ENCODE data around the gene AFF3. TPM values are rescaled to one million over a fixed set of nuclear protein-coding genes. Genes with fewer than 3 reads are reported as not detected.

The AFF3 gene
- total and polyA plus RNA-seq, 4 donors = 0.48 to 5.3 (median 2.3) TPM

DNA sequence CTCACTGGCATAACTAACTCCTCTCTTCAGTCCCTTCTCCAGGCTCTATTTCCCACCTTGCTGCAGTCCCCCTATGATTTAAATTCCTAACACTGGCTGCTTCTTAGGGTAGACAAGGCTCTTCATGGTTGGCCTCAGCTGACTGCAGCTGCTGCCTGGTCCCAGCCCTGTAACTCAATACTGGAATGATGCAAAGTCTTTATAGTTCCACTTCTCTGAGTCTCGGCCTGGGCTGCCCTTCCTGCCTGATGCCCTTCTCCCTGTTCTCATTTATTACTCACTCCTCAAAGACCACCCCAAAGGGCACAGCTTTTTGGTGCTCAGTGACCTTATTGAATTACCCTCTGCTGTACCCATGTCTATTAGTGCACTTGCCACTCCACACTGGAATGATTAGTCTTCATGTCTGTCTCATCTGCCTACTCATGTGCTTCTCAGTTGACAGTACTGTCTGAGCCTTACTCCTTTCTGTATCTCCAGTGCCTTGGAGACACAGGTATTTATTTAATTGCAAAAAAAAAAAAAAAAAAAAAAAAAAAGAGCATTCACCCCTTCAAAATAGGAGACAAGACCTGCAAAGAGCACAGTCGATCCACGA lies 453.1 kb downstream of the AFF3 start:
- no peak overlapping the region for H3K27ac ChIP-seq (ENCODE audit: low read depth in 1 of 2, low read length in 2 of 2)
- no peaks in the 10 kb centered on the region for H3K9me3 ChIP-seq (ENCODE audit: control insufficient read depth in 4 of 4, low read length in 3 of 4)
- 91% methylated on average over 3 of the region's 3 CpGs for WGBS
- DNase-seq (ENCODE audit: low spot score) = no peak
- no peaks in the 10 kb centered on the region for H3K36me3 ChIP-seq (ENCODE audit: control insufficient read depth in 4 of 4, insufficient read depth in 3 of 4, low read depth in 1 of 4, low read length in 3 of 4)
- H3K9ac ChIP-seq (ENCODE audit: low read depth in 1 of 2, low read length in 2 of 2) = no peak overlapping the region
- H3K27me3 ChIP-seq (ENCODE audit: control insufficient read depth in 4 of 4, insufficient read depth in 4 of 4, low read length in 3 of 4) = no peaks in the 10 kb centered on the region
- TF ChIP-seq EGR1 (IDR thresholded peaks at IDR 0.05; ENCODE audit: low read depth in 2 of 2) (no peak), RXRA (IDR thresholded peaks at IDR 0.05) (no peak), HNF4G (IDR thresholded peaks at IDR 0.05) (no peak), JUND (IDR thresholded peaks at IDR 0.05) (no peak)
- TF ChIP-seq, protein P1, sequence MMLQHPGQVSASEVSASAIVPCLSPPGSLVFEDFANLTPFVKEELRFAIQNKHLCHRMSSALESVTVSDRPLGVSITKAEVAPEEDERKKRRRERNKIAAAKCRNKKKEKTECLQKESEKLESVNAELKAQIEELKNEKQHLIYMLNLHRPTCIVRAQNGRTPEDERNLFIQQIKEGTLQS (IDR thresholded peaks at IDR 0.05) = no peak
- H3K4me1 ChIP-seq (ENCODE audit: control insufficient read depth in 4 of 4, insufficient read depth in 4 of 4, low read length in 3 of 4) = no peaks in the 10 kb centered on the region
- no peak overlapping the region for H3K4me3 ChIP-seq (ENCODE audit: low read depth in 1 of 3, low read length in 3 of 3)

DNA sequence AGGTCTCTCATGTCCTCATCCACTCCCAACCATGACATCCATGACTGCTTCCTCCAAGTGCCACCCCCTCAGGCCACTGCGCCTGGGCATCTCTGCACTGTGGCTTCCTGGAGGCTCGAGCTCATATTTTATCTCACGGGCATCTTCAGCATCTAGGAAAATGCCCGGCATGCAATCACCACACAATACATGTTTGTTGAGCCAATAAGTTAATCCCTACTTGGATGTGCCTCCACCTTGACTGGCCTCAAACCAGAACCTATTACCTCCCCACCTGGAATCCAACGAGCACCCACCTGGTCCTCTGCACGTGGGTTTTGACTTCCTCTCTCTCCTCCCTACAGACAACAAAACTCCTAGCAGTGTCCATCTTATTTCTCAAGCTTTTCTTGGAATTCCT lies 453.7 kb downstream of the AFF3 start:
- H3K9me3 ChIP-seq (ENCODE audit: control insufficient read depth in 4 of 4, low read length in 3 of 4) = no peaks in the 10 kb centered on the region
- H3K9ac ChIP-seq (ENCODE audit: low read depth in 1 of 2, low read length in 2 of 2) = no peak overlapping the region
- no peaks in the 10 kb centered on the region for H3K36me3 ChIP-seq (ENCODE audit: control insufficient read depth in 4 of 4, insufficient read depth in 3 of 4, low read depth in 1 of 4, low read length in 3 of 4)
- no peak overlapping the region for H3K27ac ChIP-seq (ENCODE audit: low read depth in 1 of 2, low read length in 2 of 2)
- no peaks in the 10 kb centered on the region for H3K4me1 ChIP-seq (ENCODE audit: control insufficient read depth in 4 of 4, insufficient read depth in 4 of 4, low read length in 3 of 4)
- no peaks in the 10 kb centered on the region for H3K27me3 ChIP-seq (ENCODE audit: control insufficient read depth in 4 of 4, insufficient read depth in 4 of 4, low read length in 3 of 4)
- H3K4me3 ChIP-seq (ENCODE audit: low read depth in 1 of 3, low read length in 3 of 3) = no peak overlapping the region
- 91% methylated on average over 6 of the region's 6 CpGs for WGBS
- DNase-seq (ENCODE audit: low spot score) = no peak
- TF ChIP-seq EGR1 (IDR thresholded peaks at IDR 0.05; ENCODE audit: low read depth in 2 of 2) (no peak), RXRA (IDR thresholded peaks at IDR 0.05) (no peak), HNF4A (conservative IDR thresholded peaks at IDR 0.05) (no peak), FOXA1 (IDR thresholded peaks at IDR 0.05) (no peak), SP1 (IDR thresholded peaks at IDR 0.05) (no peak), GABPA (IDR thresholded peaks at IDR 0.05 in 1 of 2, conservative IDR thresholded peaks at IDR 0.05 in 1 of 2) (no peak), NR2F2 (IDR thresholded peaks at IDR 0.05) (no peak), JUND (IDR thresholded peaks at IDR 0.05) (no peak)
- TF ChIP-seq, protein P2, sequence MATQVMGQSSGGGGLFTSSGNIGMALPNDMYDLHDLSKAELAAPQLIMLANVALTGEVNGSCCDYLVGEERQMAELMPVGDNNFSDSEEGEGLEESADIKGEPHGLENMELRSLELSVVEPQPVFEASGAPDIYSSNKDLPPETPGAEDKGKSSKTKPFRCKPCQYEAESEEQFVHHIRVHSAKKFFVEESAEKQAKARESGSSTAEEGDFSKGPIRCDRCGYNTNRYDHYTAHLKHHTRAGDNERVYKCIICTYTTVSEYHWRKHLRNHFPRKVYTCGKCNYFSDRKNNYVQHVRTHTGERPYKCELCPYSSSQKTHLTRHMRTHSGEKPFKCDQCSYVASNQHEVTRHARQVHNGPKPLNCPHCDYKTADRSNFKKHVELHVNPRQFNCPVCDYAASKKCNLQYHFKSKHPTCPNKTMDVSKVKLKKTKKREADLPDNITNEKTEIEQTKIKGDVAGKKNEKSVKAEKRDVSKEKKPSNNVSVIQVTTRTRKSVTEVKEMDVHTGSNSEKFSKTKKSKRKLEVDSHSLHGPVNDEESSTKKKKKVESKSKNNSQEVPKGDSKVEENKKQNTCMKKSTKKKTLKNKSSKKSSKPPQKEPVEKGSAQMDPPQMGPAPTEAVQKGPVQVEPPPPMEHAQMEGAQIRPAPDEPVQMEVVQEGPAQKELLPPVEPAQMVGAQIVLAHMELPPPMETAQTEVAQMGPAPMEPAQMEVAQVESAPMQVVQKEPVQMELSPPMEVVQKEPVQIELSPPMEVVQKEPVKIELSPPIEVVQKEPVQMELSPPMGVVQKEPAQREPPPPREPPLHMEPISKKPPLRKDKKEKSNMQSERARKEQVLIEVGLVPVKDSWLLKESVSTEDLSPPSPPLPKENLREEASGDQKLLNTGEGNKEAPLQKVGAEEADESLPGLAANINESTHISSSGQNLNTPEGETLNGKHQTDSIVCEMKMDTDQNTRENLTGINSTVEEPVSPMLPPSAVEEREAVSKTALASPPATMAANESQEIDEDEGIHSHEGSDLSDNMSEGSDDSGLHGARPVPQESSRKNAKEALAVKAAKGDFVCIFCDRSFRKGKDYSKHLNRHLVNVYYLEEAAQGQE (IDR thresholded peaks at IDR 0.05) = no peak
- TF ChIP-seq, protein P3, sequence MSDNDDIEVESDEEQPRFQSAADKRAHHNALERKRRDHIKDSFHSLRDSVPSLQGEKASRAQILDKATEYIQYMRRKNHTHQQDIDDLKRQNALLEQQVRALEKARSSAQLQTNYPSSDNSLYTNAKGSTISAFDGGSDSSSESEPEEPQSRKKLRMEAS (IDR thresholded peaks at IDR 0.05) = no peak
- TF ChIP-seq, protein P4, sequence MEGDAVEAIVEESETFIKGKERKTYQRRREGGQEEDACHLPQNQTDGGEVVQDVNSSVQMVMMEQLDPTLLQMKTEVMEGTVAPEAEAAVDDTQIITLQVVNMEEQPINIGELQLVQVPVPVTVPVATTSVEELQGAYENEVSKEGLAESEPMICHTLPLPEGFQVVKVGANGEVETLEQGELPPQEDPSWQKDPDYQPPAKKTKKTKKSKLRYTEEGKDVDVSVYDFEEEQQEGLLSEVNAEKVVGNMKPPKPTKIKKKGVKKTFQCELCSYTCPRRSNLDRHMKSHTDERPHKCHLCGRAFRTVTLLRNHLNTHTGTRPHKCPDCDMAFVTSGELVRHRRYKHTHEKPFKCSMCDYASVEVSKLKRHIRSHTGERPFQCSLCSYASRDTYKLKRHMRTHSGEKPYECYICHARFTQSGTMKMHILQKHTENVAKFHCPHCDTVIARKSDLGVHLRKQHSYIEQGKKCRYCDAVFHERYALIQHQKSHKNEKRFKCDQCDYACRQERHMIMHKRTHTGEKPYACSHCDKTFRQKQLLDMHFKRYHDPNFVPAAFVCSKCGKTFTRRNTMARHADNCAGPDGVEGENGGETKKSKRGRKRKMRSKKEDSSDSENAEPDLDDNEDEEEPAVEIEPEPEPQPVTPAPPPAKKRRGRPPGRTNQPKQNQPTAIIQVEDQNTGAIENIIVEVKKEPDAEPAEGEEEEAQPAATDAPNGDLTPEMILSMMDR (IDR thresholded peaks at IDR 0.05; ENCODE audit: low read depth, low read length, missing input control) = no peak
- TF ChIP-seq, protein P5, sequence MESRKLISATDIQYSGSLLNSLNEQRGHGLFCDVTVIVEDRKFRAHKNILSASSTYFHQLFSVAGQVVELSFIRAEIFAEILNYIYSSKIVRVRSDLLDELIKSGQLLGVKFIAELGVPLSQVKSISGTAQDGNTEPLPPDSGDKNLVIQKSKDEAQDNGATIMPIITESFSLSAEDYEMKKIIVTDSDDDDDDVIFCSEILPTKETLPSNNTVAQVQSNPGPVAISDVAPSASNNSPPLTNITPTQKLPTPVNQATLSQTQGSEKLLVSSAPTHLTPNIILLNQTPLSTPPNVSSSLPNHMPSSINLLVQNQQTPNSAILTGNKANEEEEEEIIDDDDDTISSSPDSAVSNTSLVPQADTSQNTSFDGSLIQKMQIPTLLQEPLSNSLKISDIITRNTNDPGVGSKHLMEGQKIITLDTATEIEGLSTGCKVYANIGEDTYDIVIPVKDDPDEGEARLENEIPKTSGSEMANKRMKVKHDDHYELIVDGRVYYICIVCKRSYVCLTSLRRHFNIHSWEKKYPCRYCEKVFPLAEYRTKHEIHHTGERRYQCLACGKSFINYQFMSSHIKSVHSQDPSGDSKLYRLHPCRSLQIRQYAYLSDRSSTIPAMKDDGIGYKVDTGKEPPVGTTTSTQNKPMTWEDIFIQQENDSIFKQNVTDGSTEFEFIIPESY (IDR thresholded peaks at IDR 0.05) = no peak

All from liver (tissue), 9 donors.